Tibial nerve (tissue), 4 donors: ENCODE results near the gene OR13H1. TPM values are rescaled to one million over a fixed set of nuclear protein-coding genes. Genes with fewer than 3 reads are reported as not detected.
"Not testable (repeated sequence)": the region's sequence is repeated elsewhere in the genome, so short reads cannot be mapped to it uniquely, and the experiment has no call there.

Source experiments
- DNase-seq, 2 donors: peaks; one replicate each; pipeline ENCODE4 v3.0.0-alpha.2; 2019; ENCODE audit warnings: low spot score in 2 of 2
- H3K27ac ChIP-seq, 4 donors: fragments of 200-600 bp; sonication (generic) in 3 of 4; one replicate each; pipeline ENCODE4 v1.5.1; 2017 to 2019; ENCODE audit warnings: mild to moderate bottlenecking in 1 of 4
- H3K27me3 ChIP-seq, 2 donors: fragments of 200-600 bp; sonication (generic) in 1 of 2; one replicate each; pipeline versions ENCODE4 v1.5.1 to v1.6.0; 2017 to 2019
- H3K36me3 ChIP-seq, 3 donors: fragments of 200-600 bp; sonication (generic); one replicate each; pipeline ENCODE4 v1.5.1; 2018 to 2019
- H3K4me1 ChIP-seq, 4 donors: fragments of 200-600 bp; sonication (generic) in 3 of 4; one replicate each; pipeline ENCODE4 v1.5.1; 2017 to 2019
- H3K4me3 ChIP-seq, 4 donors: fragments of 200-600 bp; sonication (generic) in 3 of 4; one replicate each; pipeline ENCODE4 v1.5.1; 2017 to 2019; ENCODE audit warnings: mild to moderate bottlenecking in 1 of 4, moderate library complexity in 1 of 4
- H3K9me3 ChIP-seq, 4 donors: fragments of 200-600 bp; sonication (generic) in 3 of 4; one replicate each; pipeline ENCODE4 v1.5.1; 2017 to 2019
- EP300 ChIP-seq, 2 donors: sonication (generic); formaldehyde crosslinking; IDR thresholded peaks; one replicate each; pipeline ENCODE4 v1.6.1; 2017; ENCODE audit warnings: antibody characterized with exemption in 2 of 2, mild to moderate bottlenecking in 1 of 2
- POLR2A ChIP-seq, 2 donors: fragments of 450-650 bp; IDR thresholded peaks; one replicate each; pipeline ENCODE4 v1.6.1; 2017; ENCODE audit warnings: antibody characterized with exemption in 2 of 2, mild to moderate bottlenecking in 2 of 2, moderate library complexity in 2 of 2
- WGBS, 2 donors: methylation state at CpG; one replicate each; pipeline ENCODE4 v1.1.5; 2018; 5-methylcytosine and 5-hydroxymethylcytosine counted together
- total RNA-seq, 4 donors: library from RNA; depleted of rRNA; stranded (reverse); fragments of >200 nt; gene quantifications; one replicate each; pipeline ENCODE4 v1.1.0, GENCODE V29; 2016
- TF ChIP-seq, protein P1 (sequence below), 5 experiments: fragments of 200-600 bp in 3 of 5; fragments of 450-650 bp in 2 of 5; sonication (generic) in 3 of 5; IDR thresholded peaks; one replicate each; pipeline ENCODE4 v1.5.1; 2016 to 2019; ENCODE audit warnings: antibody characterized with exemption in 5 of 5, mild to moderate bottlenecking in 3 of 5, moderate library complexity in 2 of 5

Gene OR13H1, protein sequence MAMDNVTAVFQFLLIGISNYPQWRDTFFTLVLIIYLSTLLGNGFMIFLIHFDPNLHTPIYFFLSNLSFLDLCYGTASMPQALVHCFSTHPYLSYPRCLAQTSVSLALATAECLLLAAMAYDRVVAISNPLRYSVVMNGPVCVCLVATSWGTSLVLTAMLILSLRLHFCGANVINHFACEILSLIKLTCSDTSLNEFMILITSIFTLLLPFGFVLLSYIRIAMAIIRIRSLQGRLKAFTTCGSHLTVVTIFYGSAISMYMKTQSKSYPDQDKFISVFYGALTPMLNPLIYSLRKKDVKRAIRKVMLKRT
- not detected for total RNA-seq

- no peak for DNase-seq
- TF ChIP-seq, protein P1, sequence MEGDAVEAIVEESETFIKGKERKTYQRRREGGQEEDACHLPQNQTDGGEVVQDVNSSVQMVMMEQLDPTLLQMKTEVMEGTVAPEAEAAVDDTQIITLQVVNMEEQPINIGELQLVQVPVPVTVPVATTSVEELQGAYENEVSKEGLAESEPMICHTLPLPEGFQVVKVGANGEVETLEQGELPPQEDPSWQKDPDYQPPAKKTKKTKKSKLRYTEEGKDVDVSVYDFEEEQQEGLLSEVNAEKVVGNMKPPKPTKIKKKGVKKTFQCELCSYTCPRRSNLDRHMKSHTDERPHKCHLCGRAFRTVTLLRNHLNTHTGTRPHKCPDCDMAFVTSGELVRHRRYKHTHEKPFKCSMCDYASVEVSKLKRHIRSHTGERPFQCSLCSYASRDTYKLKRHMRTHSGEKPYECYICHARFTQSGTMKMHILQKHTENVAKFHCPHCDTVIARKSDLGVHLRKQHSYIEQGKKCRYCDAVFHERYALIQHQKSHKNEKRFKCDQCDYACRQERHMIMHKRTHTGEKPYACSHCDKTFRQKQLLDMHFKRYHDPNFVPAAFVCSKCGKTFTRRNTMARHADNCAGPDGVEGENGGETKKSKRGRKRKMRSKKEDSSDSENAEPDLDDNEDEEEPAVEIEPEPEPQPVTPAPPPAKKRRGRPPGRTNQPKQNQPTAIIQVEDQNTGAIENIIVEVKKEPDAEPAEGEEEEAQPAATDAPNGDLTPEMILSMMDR (IDR thresholded peaks at IDR 0.05), result no peak
- TF ChIP-seq POLR2A (IDR thresholded peaks at IDR 0.05) (no peak), EP300 (IDR thresholded peaks at IDR 0.05) (no peak)
- Histone ChIP-seq H3K27ac (no peak within 1 kb of the TSS), H3K9me3 (no peaks in the 10 kb centered on the region), H3K36me3 (no peaks in the 10 kb centered on the region), H3K4me1 (no peaks in the 10 kb centered on the region), H3K4me3 (no peak within 1 kb of the TSS), H3K27me3 (no peaks in the 10 kb centered on the region)
- 47 to 67% methylated on average over 1 of the region's 1 CpG for WGBS, 2 donors
Measured at GRCh38 chrX:131543774-131544173, at the start of gene OR13H1. Gene OR13H1, plus strand, starts transcription at chrX:131544074. Its CDS starts 0 bp downstream, at chrX:131544074.

- 69 to 76% methylated on average over 5 of the region's 5 CpGs for WGBS, 2 donors
- H3K4me1 ChIP-seq, DNase-seq: not testable (repeated sequence)
Measured at GRCh38 chrX:131501556-131501955, 42.3 kb upstream of the OR13H1 start.

DNA sequence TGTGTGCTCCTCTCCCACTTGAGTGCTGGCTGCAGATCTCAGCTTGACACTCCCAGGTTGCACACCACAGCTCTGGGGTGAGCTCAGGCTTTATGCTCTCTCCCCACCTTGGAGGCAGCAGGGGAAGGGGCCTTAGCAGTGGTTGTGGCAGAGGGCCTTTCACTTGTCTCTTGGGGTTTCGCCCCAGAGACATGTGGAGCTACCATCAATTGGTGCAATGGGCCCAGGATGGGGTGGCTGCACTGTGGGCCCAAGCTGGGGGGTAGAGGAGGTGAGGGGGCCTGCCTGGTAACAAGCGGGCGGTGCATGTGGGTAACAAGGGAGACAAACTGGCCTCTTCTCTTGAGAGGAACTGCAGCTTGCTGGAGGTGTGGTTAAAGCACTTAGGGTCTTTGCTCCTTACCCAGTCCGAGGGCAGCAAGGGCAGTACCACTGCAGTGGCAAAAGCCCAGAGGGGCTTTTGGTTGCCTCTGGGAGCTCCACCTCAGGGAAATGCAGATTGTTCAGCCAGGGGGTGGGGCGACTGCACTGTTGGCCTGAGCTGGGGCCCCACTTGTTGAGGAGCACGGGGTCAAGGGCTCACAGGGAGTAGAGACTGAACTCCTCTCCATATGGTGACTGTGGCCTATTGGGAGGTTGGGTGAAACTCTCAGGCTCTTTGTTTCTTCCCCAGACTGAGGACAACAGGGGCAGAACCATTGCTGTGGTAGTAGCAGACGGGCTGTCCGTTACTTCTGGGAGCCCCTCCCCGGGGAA, 30.5 kb upstream of the OR13H1 start:
- H3K4me1 ChIP-seq, result no peaks in the 10 kb centered on the region
- no peaks in the 10 kb centered on the region for H3K36me3 ChIP-seq
- H3K27me3 ChIP-seq, result no peaks in the 10 kb centered on the region
- H3K27ac ChIP-seq, result no peak overlapping the region
- WGBS, 2 donors, result 75 to 87% methylated on average over 3 to 9 of the region's 9 CpGs
- H3K4me3 ChIP-seq, result no peak overlapping the region
- no peak for TF ChIP-seq POLR2A (IDR thresholded peaks at IDR 0.05)
- TF ChIP-seq EP300 (IDR thresholded peaks at IDR 0.05), result no peak
- TF ChIP-seq, protein P1 (IDR thresholded peaks at IDR 0.05), result no peak
- H3K9me3 ChIP-seq, result no peaks in the 10 kb centered on the region
- no peak for DNase-seq

More at GRCh38 chrX:131501556-131501955, 42.3 kb upstream of the OR13H1 start:
- H3K9me3 ChIP-seq, H3K36me3 ChIP-seq, H3K27me3 ChIP-seq, H3K4me3 ChIP-seq, H3K27ac ChIP-seq: not testable (repeated sequence)

- H3K4me3 ChIP-seq, result no peak overlapping the region
- 58 to 68% methylated on average over 2 of the region's 2 CpGs for WGBS, 2 donors
- DNase-seq, result no peak
- no peaks in the 10 kb centered on the region for H3K9me3 ChIP-seq
- H3K36me3 ChIP-seq, result no peaks in the 10 kb centered on the region
- H3K27me3 ChIP-seq, result no peaks in the 10 kb centered on the region
- H3K4me1 ChIP-seq, result no peaks in the 10 kb centered on the region
- no peak for TF ChIP-seq POLR2A (IDR thresholded peaks at IDR 0.05)
- TF ChIP-seq EP300 (IDR thresholded peaks at IDR 0.05), result no peak
- TF ChIP-seq, protein P1 (IDR thresholded peaks at IDR 0.05), result no peak
- H3K27ac ChIP-seq, result no peak overlapping the region
Measured at GRCh38 chrX:131521824-131522223, 22.1 kb upstream of the OR13H1 start.

GRCh38 chrX:131544218-131544617, 344 bp downstream of the OR13H1 start:
- no peak overlapping the region for H3K27ac ChIP-seq
- H3K36me3 ChIP-seq, result no peaks in the 10 kb centered on the region
- H3K4me3 ChIP-seq, result no peak overlapping the region
- TF ChIP-seq POLR2A (IDR thresholded peaks at IDR 0.05) (no peak), EP300 (IDR thresholded peaks at IDR 0.05) (no peak)
- TF ChIP-seq, protein P1 (IDR thresholded peaks at IDR 0.05), result no peak
- DNase-seq, result no peak
- WGBS, 2 donors, result 68 to 78% methylated on average over 4 of the region's 4 CpGs
- H3K9me3 ChIP-seq, result no peaks in the 10 kb centered on the region
- no peaks in the 10 kb centered on the region for H3K27me3 ChIP-seq
- no peaks in the 10 kb centered on the region for H3K4me1 ChIP-seq
